ENCODE results near the gene BRD1. TPM values are rescaled to one million over a fixed set of nuclear protein-coding genes. Genes with fewer than 3 reads are reported as not detected.

The BRD1 gene
- polyA plus RNA-seq, 1 donor from 2014 or later = 79.3 TPM

- H3K9me2 ChIP-seq (ENCODE audit: insufficient read depth, low read length) = no peaks in the 10 kb centered on the region
- H2AFZ ChIP-seq (ENCODE audit: low read depth, low read length) = no peak overlapping the region
- H3K27ac ChIP-seq (ENCODE audit: low read length) = peak overlapping the region; percentile 93
- no peaks in the 10 kb centered on the region for H3K27me3 ChIP-seq (ENCODE audit: insufficient read depth, low read depth, low read length)
- H3F3A ChIP-seq (ENCODE audit: insufficient read depth, low read length, poor library complexity, severe bottlenecking) = no peaks in the 10 kb centered on the region
- peaks cover 5% of the 10 kb centered on the region for H3K36me3 ChIP-seq (ENCODE audit: insufficient read depth, low read length)
- peaks cover 25% of the 10 kb centered on the region for H4K20me1 ChIP-seq (ENCODE audit: insufficient read depth)
- no peak overlapping the region for H3K4me2 ChIP-seq (ENCODE audit: low read length)
- peak overlapping the region; percentile 93 for H3K9ac ChIP-seq (ENCODE audit: low read length)
- peak overlapping the region; percentile 65 for H3K4me3 ChIP-seq (ENCODE audit: low read length)
- no peak for TF ChIP-seq MXI1 (conservative IDR thresholded peaks at IDR 0.05; ENCODE audit: poor library complexity, severe bottlenecking)
- no peak for TF ChIP-seq CTCF (IDR thresholded peaks at IDR 0.05; ENCODE audit: poor library complexity, severe bottlenecking)
- no peak for TF ChIP-seq POLR2AphosphoS5 (IDR thresholded peaks at IDR 0.05)
- TF ChIP-seq EZH2 (IDR thresholded peaks at IDR 0.05; ENCODE audit: borderline replicate concordance, insufficient read depth, low read length, poor library complexity, severe bottlenecking) = no peak
- no peak for TF ChIP-seq REST (IDR thresholded peaks at IDR 0.05; ENCODE audit: borderline replicate concordance)
- TF ChIP-seq TAF1 (IDR thresholded peaks at IDR 0.05; ENCODE audit: low read depth) = no peak
- no peak for TF ChIP-seq SMC3 (conservative IDR thresholded peaks at IDR 0.05; ENCODE audit: poor library complexity)
- no peak for TF ChIP-seq EP300 (conservative IDR thresholded peaks at IDR 0.05; ENCODE audit: poor library complexity, severe bottlenecking)
- TF ChIP-seq RAD21 (conservative IDR thresholded peaks at IDR 0.05) = no peak
- peaks cover 39% of the 10 kb centered on the region for H3K79me2 ChIP-seq (replicated peaks; ENCODE audit: insufficient read depth, low read length)
- peaks cover 4% of the 10 kb centered on the region for H3K9me3 ChIP-seq (ENCODE audit: low read length)
Measured at GRCh38 chr22:49828599-49828965, 909 bp upstream of the BRD1 start.

- Histone ChIP-seq H3K4me3 (ENCODE audit: low read length) (peak overlapping the region; percentile 88), H3K9me2 (ENCODE audit: insufficient read depth, low read length) (no peaks in the 10 kb centered on the region), H3K27ac (ENCODE audit: low read length) (peak overlapping the region; percentile 68), H3K9me3 (ENCODE audit: low read length) (peaks cover 4% of the 10 kb centered on the region), H3K36me3 (ENCODE audit: insufficient read depth, low read length) (peaks cover 12% of the 10 kb centered on the region), H3K79me2 (replicated peaks; ENCODE audit: insufficient read depth, low read length) (peaks cover 51% of the 10 kb centered on the region), H4K20me1 (ENCODE audit: insufficient read depth) (peaks cover 30% of the 10 kb centered on the region), H3F3A (ENCODE audit: insufficient read depth, low read length, poor library complexity, severe bottlenecking) (no peaks in the 10 kb centered on the region), H3K4me2 (ENCODE audit: low read length) (no peak overlapping the region), H2AFZ (ENCODE audit: low read depth, low read length) (no peak overlapping the region), H3K9ac (ENCODE audit: low read length) (peak overlapping the region; percentile 93), H3K27me3 (ENCODE audit: insufficient read depth, low read depth, low read length) (no peaks in the 10 kb centered on the region)
- no peak for TF ChIP-seq SMC3 (conservative IDR thresholded peaks at IDR 0.05; ENCODE audit: poor library complexity)
- TF ChIP-seq POLR2AphosphoS5 (IDR thresholded peaks at IDR 0.05) = peak; percentile 68
Measured at GRCh38 chr22:49827271-49827852, 311 bp downstream of the BRD1 start.

Data from neural cell (in vitro differentiated cells).